Measurements from ENCODE around the gene JAKMIP2.

The JAKMIP2 gene

GRCh38 chr5:147617711-147618350 is 164.7 kb downstream of the JAKMIP2 start:
- no peak for TF ChIP-seq FOXM1 (IDR thresholded peaks at IDR 0.05; ENCODE audit: borderline replicate concordance, low read depth)
- TF ChIP-seq MAX (IDR thresholded peaks at IDR 0.05): no peak
- no peak for TF ChIP-seq TEAD4 (IDR thresholded peaks at IDR 0.05)
- no peak for TF ChIP-seq TAF1 (IDR thresholded peaks at IDR 0.05; ENCODE audit: low read depth)
- no peak for TF ChIP-seq RAD21 (IDR thresholded peaks at IDR 0.05; ENCODE audit: low read depth)
- TF ChIP-seq EGR1 (IDR thresholded peaks at IDR 0.05): no peak
- TF ChIP-seq CREB1 (IDR thresholded peaks at IDR 0.05; ENCODE audit: low read depth): no peak
- TF ChIP-seq NFIC (IDR thresholded peaks at IDR 0.05): no peak
- no peak for TF ChIP-seq TCF12 (IDR thresholded peaks at IDR 0.05; ENCODE audit: low read depth)
- TF ChIP-seq USF1 (IDR thresholded peaks at IDR 0.05): no peak
- TF ChIP-seq EP300 (IDR thresholded peaks at IDR 0.05; ENCODE audit: borderline replicate concordance): no peak
- no peak for TF ChIP-seq ZBTB7A (IDR thresholded peaks at IDR 0.05; ENCODE audit: low read depth)
- TF ChIP-seq YY1 (IDR thresholded peaks at IDR 0.05; ENCODE audit: low read depth): no peak
- TF ChIP-seq CEBPB (IDR thresholded peaks at IDR 0.05): no peak
- no peak for TF ChIP-seq REST (IDR thresholded peaks at IDR 0.05; ENCODE audit: low read depth)

GRCh38 chr5:147617191-147617606 is 165.3 kb downstream of the JAKMIP2 start:
- TF ChIP-seq CEBPB (IDR thresholded peaks at IDR 0.05) (no peak), EP300 (IDR thresholded peaks at IDR 0.05; ENCODE audit: borderline replicate concordance) (no peak), ZBTB7A (IDR thresholded peaks at IDR 0.05; ENCODE audit: low read depth) (no peak), USF1 (IDR thresholded peaks at IDR 0.05) (no peak), NFIC (IDR thresholded peaks at IDR 0.05) (no peak), FOXM1 (IDR thresholded peaks at IDR 0.05; ENCODE audit: borderline replicate concordance, low read depth) (no peak), YY1 (IDR thresholded peaks at IDR 0.05; ENCODE audit: low read depth) (no peak), TCF12 (IDR thresholded peaks at IDR 0.05; ENCODE audit: low read depth) (no peak), TAF1 (IDR thresholded peaks at IDR 0.05; ENCODE audit: low read depth) (no peak), RAD21 (IDR thresholded peaks at IDR 0.05; ENCODE audit: low read depth) (no peak), MAX (IDR thresholded peaks at IDR 0.05) (no peak), CREB1 (IDR thresholded peaks at IDR 0.05; ENCODE audit: low read depth) (no peak), TEAD4 (IDR thresholded peaks at IDR 0.05) (no peak), EGR1 (IDR thresholded peaks at IDR 0.05) (no peak), REST (IDR thresholded peaks at IDR 0.05; ENCODE audit: low read depth) (no peak)

GRCh38 chr5:147616421-147616820 is 166.1 kb downstream of the JAKMIP2 start:
- TF ChIP-seq ZBTB7A (IDR thresholded peaks at IDR 0.05; ENCODE audit: low read depth) (no peak), TAF1 (IDR thresholded peaks at IDR 0.05; ENCODE audit: low read depth) (no peak), USF1 (IDR thresholded peaks at IDR 0.05) (no peak), CEBPB (IDR thresholded peaks at IDR 0.05) (no peak)

- TF ChIP-seq YY1 (IDR thresholded peaks at IDR 0.05; ENCODE audit: low read depth) (no peak), NFIC (IDR thresholded peaks at IDR 0.05) (no peak), TEAD4 (IDR thresholded peaks at IDR 0.05) (no peak), FOXM1 (IDR thresholded peaks at IDR 0.05; ENCODE audit: borderline replicate concordance, low read depth) (no peak)
Observed at GRCh38 chr5:147613359-147613758, 169.2 kb downstream of the JAKMIP2 start.

- TF ChIP-seq TCF12 (IDR thresholded peaks at IDR 0.05; ENCODE audit: low read depth): no peak
- no peak for TF ChIP-seq MAX (IDR thresholded peaks at IDR 0.05)
- TF ChIP-seq YY1 (IDR thresholded peaks at IDR 0.05; ENCODE audit: low read depth): no peak
- no peak for TF ChIP-seq REST (IDR thresholded peaks at IDR 0.05; ENCODE audit: low read depth)
- no peak for TF ChIP-seq NFIC (IDR thresholded peaks at IDR 0.05)
- no peak for TF ChIP-seq USF1 (IDR thresholded peaks at IDR 0.05)
- TF ChIP-seq RAD21 (IDR thresholded peaks at IDR 0.05; ENCODE audit: low read depth): no peak
- TF ChIP-seq EP300 (IDR thresholded peaks at IDR 0.05; ENCODE audit: borderline replicate concordance): no peak
- TF ChIP-seq ZBTB7A (IDR thresholded peaks at IDR 0.05; ENCODE audit: low read depth): no peak
- no peak for TF ChIP-seq FOXM1 (IDR thresholded peaks at IDR 0.05; ENCODE audit: borderline replicate concordance, low read depth)
- no peak for TF ChIP-seq CREB1 (IDR thresholded peaks at IDR 0.05; ENCODE audit: low read depth)
- TF ChIP-seq EGR1 (IDR thresholded peaks at IDR 0.05): no peak
- TF ChIP-seq CEBPB (IDR thresholded peaks at IDR 0.05): no peak
- TF ChIP-seq TAF1 (IDR thresholded peaks at IDR 0.05; ENCODE audit: low read depth): no peak
- no peak for TF ChIP-seq TEAD4 (IDR thresholded peaks at IDR 0.05)
Observed at GRCh38 chr5:147611483-147611882, 171.0 kb downstream of the JAKMIP2 start.

All from Ishikawa (cell line).